Tibial nerve (tissue), 4 donors: ENCODE data around the gene ARHGAP6. TPM values are rescaled to one million over a fixed set of nuclear protein-coding genes. Genes with fewer than 3 reads are reported as not detected.

ENCODE experiments used
- DNase-seq, 2 donors: peaks; one replicate each; pipeline ENCODE4 v3.0.0-alpha.2; 2019; ENCODE audit warnings: low spot score in 2 of 2
- H3K27ac ChIP-seq, 4 donors: fragments of 200-600 bp; sonication (generic) in 3 of 4; one replicate each; pipeline ENCODE4 v1.5.1; 2017 to 2019; ENCODE audit warnings: mild to moderate bottlenecking in 1 of 4
- H3K27me3 ChIP-seq, 2 donors: fragments of 200-600 bp; sonication (generic) in 1 of 2; one replicate each; pipeline versions ENCODE4 v1.5.1 to v1.6.0; 2017 to 2019
- H3K36me3 ChIP-seq, 3 donors: fragments of 200-600 bp; sonication (generic); one replicate each; pipeline ENCODE4 v1.5.1; 2018 to 2019
- H3K4me1 ChIP-seq, 4 donors: fragments of 200-600 bp; sonication (generic) in 3 of 4; one replicate each; pipeline ENCODE4 v1.5.1; 2017 to 2019
- H3K4me3 ChIP-seq, 4 donors: fragments of 200-600 bp; sonication (generic) in 3 of 4; one replicate each; pipeline ENCODE4 v1.5.1; 2017 to 2019; ENCODE audit warnings: mild to moderate bottlenecking in 1 of 4, moderate library complexity in 1 of 4
- H3K9me3 ChIP-seq, 4 donors: fragments of 200-600 bp; sonication (generic) in 3 of 4; one replicate each; pipeline ENCODE4 v1.5.1; 2017 to 2019
- CTCF ChIP-seq, 5 experiments: fragments of 200-600 bp in 3 of 5; fragments of 450-650 bp in 2 of 5; sonication (generic) in 3 of 5; IDR thresholded peaks; one replicate each; pipeline ENCODE4 v1.5.1; 2016 to 2019; ENCODE audit warnings: antibody characterized with exemption in 5 of 5, mild to moderate bottlenecking in 3 of 5, moderate library complexity in 2 of 5
- EP300 ChIP-seq, 2 donors: sonication (generic); formaldehyde crosslinking; IDR thresholded peaks; one replicate each; pipeline ENCODE4 v1.6.1; 2017; ENCODE audit warnings: antibody characterized with exemption in 2 of 2, mild to moderate bottlenecking in 1 of 2
- POLR2A ChIP-seq, 2 donors: fragments of 450-650 bp; IDR thresholded peaks; one replicate each; pipeline ENCODE4 v1.6.1; 2017; ENCODE audit warnings: antibody characterized with exemption in 2 of 2, mild to moderate bottlenecking in 2 of 2, moderate library complexity in 2 of 2
- WGBS, 2 donors: methylation state at CpG; one replicate each; pipeline ENCODE4 v1.1.5; 2018; 5-methylcytosine and 5-hydroxymethylcytosine counted together
- total RNA-seq, 4 donors: library from RNA; depleted of rRNA; stranded (reverse); fragments of >200 nt; gene quantifications; one replicate each; pipeline ENCODE4 v1.1.0, GENCODE V29; 2016

ARHGAP6 gene
- total RNA-seq, 4 donors from 2014 or later: 16.0 to 51.9 (median 39.3) TPM

GRCh38 chrX:11437642-11438379, 227.9 kb downstream of the ARHGAP6 start:
- Histone ChIP-seq H3K9me3 (no peaks in the 10 kb centered on the region), H3K36me3 (no peaks in the 10 kb centered on the region), H3K4me1 (peaks cover 0 to 11% (median 3%) of the 10 kb centered on the region in 4 donors), H3K27ac (peak overlapping the region in 3 of 4 donors; percentile 24 to 79 (median 45)), H3K4me3 (no peak overlapping the region), H3K27me3 (no peaks in the 10 kb centered on the region)
- 47 to 58% methylated on average over 14 to 15 of the region's 15 CpGs for WGBS, 2 donors
- peak in 1 of 2 donors; percentile 20 for DNase-seq
- TF ChIP-seq EP300 (IDR thresholded peaks at IDR 0.05): peak in 1 of 2 donors; percentile 27
- TF ChIP-seq POLR2A (IDR thresholded peaks at IDR 0.05): no peak

GRCh38 chrX:11435568-11435967, 230.2 kb downstream of the ARHGAP6 start:
- WGBS, 2 donors: 63 to 73% methylated on average over 4 of the region's 4 CpGs
- Histone ChIP-seq H3K27ac (no peak overlapping the region), H3K4me1 (peaks cover 0 to 11% (median 3%) of the 10 kb centered on the region in 4 donors), H3K36me3 (no peaks in the 10 kb centered on the region), H3K27me3 (peaks cover 0 to 3% of the 10 kb centered on the region in 2 donors), H3K4me3 (no peak overlapping the region), H3K9me3 (no peaks in the 10 kb centered on the region)
- DNase-seq: no peak
- no peak for TF ChIP-seq CTCF (IDR thresholded peaks at IDR 0.05)
- TF ChIP-seq POLR2A (IDR thresholded peaks at IDR 0.05): no peak
- no peak for TF ChIP-seq EP300 (IDR thresholded peaks at IDR 0.05)

GRCh38 chrX:11434607-11435006, 231.1 kb downstream of the ARHGAP6 start:
- Histone ChIP-seq H3K27ac (no peak overlapping the region), H3K4me1 (peaks cover 0 to 8% (median 3%) of the 10 kb centered on the region in 4 donors), H3K36me3 (no peaks in the 10 kb centered on the region), H3K4me3 (no peak overlapping the region), H3K9me3 (no peaks in the 10 kb centered on the region), H3K27me3 (peaks cover 0 to 3% of the 10 kb centered on the region in 2 donors)
- DNase-seq: no peak
- 54 to 66% methylated on average over 3 of the region's 3 CpGs for WGBS, 2 donors
- TF ChIP-seq EP300 (IDR thresholded peaks at IDR 0.05) (no peak), POLR2A (IDR thresholded peaks at IDR 0.05) (no peak), CTCF (IDR thresholded peaks at IDR 0.05) (no peak)

GRCh38 chrX:11431786-11432185, 233.9 kb downstream of the ARHGAP6 start:
- H3K27me3 ChIP-seq: peaks cover 0 to 3% of the 10 kb centered on the region in 2 donors
- no peaks in the 10 kb centered on the region for H3K9me3 ChIP-seq
- WGBS, 2 donors: 59 to 89% methylated on average over 1 of the region's 1 CpG
- H3K36me3 ChIP-seq: no peaks in the 10 kb centered on the region
- DNase-seq: no peak
- peaks cover 0 to 5% (median 0%) of the 10 kb centered on the region in 4 donors for H3K4me1 ChIP-seq
- H3K4me3 ChIP-seq: no peak overlapping the region
- TF ChIP-seq POLR2A (IDR thresholded peaks at IDR 0.05) (no peak), CTCF (IDR thresholded peaks at IDR 0.05) (no peak), EP300 (IDR thresholded peaks at IDR 0.05) (peak in 1 of 2 donors; percentile 13)
- H3K27ac ChIP-seq: no peak overlapping the region

- H3K4me1 ChIP-seq: no peaks in the 10 kb centered on the region
- TF ChIP-seq EP300 (IDR thresholded peaks at IDR 0.05): no peak
- TF ChIP-seq POLR2A (IDR thresholded peaks at IDR 0.05): no peak
- no peak for TF ChIP-seq CTCF (IDR thresholded peaks at IDR 0.05)
- H3K27me3 ChIP-seq: peaks cover 0 to 3% of the 10 kb centered on the region in 2 donors
- no peak overlapping the region for H3K4me3 ChIP-seq
- H3K27ac ChIP-seq: no peak overlapping the region
- H3K36me3 ChIP-seq: no peaks in the 10 kb centered on the region
- H3K9me3 ChIP-seq: no peaks in the 10 kb centered on the region
- no peak for DNase-seq
Observed at GRCh38 chrX:11430271-11430670, 235.4 kb downstream of the ARHGAP6 start.
